HG03439 (cell line): ENCODE measurements around the gene SKIDA1.

Source experiments
- ATAC-seq: cut with Tn5 transposase; IDR thresholded peaks from one replicate; pipeline ENCODE4 v1.9.1; 2021; ENCODE audit warnings: mild to moderate bottlenecking, moderate library complexity; ENCODE audit not compliant: unreplicated experiment

The SKIDA1 gene

GRCh38 chr10:21487416-21488180, 37.9 kb downstream of the SKIDA1 start:
- ATAC-seq = no peak

GRCh38 chr10:21482821-21483220, 42.7 kb downstream of the SKIDA1 start:
- no peak for ATAC-seq

GRCh38 chr10:21481407-21481806, 44.1 kb downstream of the SKIDA1 start:
- ATAC-seq = no peak

GRCh38 chr10:21479570-21480315, 45.7 kb downstream of the SKIDA1 start:
- ATAC-seq = no peak

GRCh38 chr10:21475393-21475792, 50.1 kb downstream of the SKIDA1 start:
- ATAC-seq = no peak

GRCh38 chr10:21473541-21473940, 51.9 kb downstream of the SKIDA1 start:
- ATAC-seq = no peak

GRCh38 chr10:21473135-21473534, 52.3 kb downstream of the SKIDA1 start:
- ATAC-seq = no peak

GRCh38 chr10:21468086-21468485, 57.4 kb downstream of the SKIDA1 start:
- no peak for ATAC-seq

- ATAC-seq = no peak
These were observed 57.8 kb downstream of the SKIDA1 start for GRCh38 chr10:21467633-21468032.

GRCh38 chr10:21464134-21464533, 61.3 kb downstream of the SKIDA1 start:
- ATAC-seq = no peak
